Hepatocyte (in vitro differentiated cells): ENCODE results near the gene SYT10.

Experiments
- CTCF ChIP-seq: fragments of 200-600 bp; sonication (generic); IDR thresholded peaks from 2 replicates; pipeline ENCODE4 v1.5.1; 2016; ENCODE audit warnings: antibody characterized with exemption, mild to moderate bottlenecking; ENCODE audit not compliant: poor library complexity
- EZH2 ChIP-seq: fragments of 200-600 bp; sonication (generic); IDR thresholded peaks from 2 replicates; pipeline ENCODE4 v1.6.1; 2016; ENCODE audit warnings: antibody characterized with exemption, mild to moderate bottlenecking, borderline replicate concordance

- TF ChIP-seq CTCF (no peak), EZH2 (no peak)
Observed at GRCh38 chr12:33480366-33480765, 40.7 kb upstream of the SYT10 start.
